Inflammatory macrophage treated with lipopolysaccharide for 1 hour (primary cell): ENCODE results near the gene PC.

ENCODE experiments used
- DNase-seq, 2 donors: peaks; one replicate each; pipeline ENCODE4 v3.0.0-alpha.2; 2020 to 2022

The PC gene

DNA sequence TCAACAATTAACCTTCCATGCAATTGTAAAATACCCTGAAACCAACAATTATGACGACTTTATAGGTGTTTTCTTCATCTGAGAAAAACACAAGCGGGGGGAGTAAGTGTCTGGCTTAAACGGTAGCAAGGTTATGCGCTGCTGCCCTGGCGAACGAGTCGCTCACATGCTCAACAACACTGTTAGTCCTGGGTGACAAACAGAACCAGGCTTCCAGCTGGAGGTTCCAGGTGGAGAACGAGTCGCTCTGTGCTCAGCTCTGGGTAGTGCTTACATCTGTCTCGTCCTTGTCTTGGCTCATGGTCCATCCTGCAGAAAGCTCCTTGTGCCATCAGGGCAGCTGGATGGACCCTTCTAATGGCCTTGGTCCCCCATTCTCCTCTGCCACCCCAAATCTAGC lies 48.2 kb downstream of the PC start:
- no peak for DNase-seq

DNA sequence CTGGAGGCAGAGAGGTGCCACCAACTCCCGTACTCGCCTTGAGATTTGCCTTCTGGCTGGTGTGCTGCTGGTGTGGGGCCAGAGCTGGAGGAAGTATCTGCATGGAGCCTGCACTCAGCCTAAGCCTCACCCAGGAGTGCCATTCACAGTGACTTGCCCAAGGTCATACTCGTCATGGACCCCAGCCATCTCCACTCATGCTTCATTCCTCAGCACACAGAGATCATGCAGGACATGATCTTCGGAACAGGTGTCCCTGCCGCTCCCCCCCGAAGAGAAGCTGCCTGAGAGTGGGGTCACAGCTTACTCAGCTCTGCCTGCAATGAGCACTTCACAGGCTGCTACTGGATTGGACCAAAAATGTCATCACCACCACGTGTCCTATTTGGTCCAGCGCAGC lies 49.0 kb downstream of the PC start:
- DNase-seq: no peak

DNA sequence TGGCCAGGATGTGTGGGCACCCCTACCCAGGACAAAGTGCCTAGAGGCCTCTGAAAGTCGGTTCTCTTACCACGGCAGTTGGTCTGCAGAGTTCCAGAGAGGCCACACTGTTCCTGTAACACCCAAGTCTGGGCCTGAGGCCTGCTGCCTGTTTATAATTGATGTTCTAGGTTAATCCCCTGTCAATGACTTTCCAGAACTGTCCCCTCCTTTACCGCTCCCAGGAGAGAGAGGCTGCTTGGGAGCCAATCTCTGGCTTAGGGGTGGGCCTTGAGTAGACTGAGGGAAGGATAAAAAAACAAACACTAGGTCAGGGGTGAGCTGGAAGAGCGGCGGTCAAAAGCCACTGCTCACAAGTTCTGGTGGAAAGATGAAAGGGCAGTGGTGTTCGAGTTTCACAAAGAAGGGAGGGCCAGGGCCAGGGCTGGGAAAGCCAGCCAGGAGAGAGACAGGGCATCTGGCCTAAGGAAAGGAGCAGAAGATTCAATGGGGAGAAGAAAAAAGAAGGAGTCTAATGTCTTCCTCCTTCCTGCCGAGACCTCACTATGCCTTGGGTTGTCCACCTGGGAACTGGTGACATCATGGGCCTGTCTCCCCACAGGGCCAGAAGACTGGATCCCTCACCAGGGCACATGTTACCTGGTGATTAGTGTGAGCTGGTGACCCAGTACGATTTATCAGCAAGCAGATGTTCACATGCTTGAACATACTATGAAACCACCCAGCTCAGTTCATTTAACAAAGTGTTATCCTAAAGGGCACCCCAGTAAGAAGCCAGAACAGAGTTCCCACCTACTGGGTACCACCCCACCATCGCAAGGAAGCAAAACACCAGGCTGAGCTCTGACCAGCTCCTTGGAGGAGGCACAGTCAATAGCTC lies 50.2 kb downstream of the PC start:
- DNase-seq: no peak

DNA sequence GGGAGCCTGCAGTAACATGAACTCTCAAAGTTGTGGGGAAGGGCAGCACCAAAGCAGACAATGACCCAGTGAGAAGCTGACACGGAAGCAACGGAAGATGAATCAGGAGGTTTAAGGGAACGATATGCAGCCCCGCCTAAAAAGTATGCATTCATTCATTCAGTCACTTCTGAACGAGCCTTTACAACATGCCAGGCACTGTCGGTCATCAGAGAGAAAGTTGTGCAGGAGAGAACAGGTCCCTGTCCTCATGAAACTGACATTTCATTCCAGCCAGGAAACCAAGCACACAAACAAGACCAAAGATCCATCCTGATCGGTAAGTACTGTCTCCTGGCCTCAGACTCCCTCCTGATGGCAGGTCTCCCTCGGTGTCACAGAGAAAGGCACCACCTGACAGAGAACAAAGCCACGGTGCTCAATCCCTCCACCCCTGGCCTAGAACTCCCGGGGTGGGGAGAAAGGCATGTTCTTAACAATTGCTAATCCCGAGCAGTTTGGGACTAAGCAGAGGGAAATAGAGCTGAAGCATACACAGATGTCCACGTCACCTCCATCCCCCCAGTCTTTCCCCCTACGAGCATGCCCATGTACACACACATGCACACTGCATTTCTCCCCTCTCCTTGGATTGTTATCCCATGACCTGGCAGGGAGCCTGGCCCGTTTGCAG lies 52.0 kb downstream of the PC start:
- DNase-seq: peak in 1 of 2 donors; percentile 22

DNA sequence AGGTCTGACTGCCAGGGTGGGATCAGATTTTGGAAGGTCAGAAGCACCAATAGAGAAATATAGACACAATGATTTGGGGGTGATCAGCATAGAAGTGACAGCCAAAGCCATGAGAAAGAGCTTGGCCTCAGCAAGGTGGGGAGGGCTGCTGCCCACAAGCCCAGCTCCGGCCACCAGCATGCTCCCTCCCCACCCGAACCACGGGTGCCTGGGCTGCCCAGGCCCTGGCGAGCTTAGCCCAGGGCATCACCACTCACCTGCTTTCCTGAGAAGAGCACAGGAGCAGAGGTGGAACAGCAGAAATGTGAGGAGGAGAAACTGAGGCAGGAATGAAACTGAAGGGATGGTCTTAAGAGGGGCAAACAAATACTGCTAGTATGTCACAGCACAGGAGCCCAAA lies 52.6 kb downstream of the PC start:
- no peak for DNase-seq

DNA sequence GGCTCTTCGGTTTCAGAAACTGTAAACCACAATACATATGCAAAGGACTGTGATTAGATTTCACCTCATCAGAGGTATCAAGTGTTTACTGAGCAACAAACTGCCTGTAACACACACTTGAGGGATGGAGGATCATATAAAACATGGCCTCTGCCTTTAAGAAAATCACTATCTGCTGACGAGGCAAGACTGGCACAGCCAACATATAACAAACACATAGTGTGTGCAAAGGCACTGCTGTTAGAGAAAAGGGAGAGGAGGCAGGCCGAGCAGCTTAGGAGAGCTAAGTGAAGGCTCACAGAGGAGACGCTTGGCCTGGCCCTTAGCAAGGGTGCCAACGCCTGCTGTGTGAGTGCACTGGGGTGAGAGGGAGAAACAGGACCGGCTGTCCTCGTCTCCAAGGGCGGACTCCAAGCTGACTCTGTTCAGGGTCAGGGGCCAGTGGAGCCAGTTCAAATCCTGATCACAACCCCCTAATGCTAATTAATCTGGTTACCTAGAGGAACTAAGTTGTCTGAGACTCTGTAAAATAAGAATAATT lies 53.1 kb downstream of the PC start:
- DNase-seq: no peak

DNA sequence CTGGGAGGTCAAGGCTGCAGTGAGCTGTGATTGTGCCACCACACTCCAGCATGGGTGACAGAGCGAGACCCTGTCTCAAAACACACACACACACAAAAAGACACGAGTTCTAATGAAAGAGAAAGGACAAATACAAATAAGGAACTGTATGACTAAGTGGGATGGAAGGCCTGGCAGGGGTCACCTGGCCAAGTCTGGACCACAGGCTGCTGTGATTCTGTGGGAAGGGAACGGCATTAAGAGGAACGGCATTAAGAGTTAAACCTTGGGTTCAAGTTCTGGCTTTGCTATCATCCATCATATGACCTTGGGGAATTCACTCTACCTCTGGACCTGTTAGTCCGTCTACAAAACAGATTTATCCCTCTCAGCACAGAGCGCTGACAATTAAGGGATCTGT lies 53.6 kb downstream of the PC start:
- no peak for DNase-seq

DNA sequence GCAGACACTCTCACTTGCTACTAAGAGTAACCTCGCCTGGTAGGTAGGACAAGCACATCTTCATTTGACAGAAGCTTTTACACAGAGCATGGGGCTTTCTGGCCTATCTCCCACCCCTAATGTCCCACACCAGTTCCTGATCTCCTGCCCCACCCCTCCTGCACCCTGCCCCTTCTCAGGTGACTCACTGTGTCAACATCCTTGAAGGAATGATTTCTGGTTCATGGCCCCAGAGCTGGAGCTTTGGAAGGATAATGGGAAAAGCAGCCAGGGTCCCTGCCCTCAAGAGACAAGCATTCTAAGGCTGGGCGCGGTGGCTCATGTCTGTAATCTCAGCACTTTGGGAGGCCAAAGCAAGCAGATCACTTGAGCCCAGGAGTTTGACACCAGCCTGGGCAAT lies 54.1 kb downstream of the PC start:
- DNase-seq: no peak

DNA sequence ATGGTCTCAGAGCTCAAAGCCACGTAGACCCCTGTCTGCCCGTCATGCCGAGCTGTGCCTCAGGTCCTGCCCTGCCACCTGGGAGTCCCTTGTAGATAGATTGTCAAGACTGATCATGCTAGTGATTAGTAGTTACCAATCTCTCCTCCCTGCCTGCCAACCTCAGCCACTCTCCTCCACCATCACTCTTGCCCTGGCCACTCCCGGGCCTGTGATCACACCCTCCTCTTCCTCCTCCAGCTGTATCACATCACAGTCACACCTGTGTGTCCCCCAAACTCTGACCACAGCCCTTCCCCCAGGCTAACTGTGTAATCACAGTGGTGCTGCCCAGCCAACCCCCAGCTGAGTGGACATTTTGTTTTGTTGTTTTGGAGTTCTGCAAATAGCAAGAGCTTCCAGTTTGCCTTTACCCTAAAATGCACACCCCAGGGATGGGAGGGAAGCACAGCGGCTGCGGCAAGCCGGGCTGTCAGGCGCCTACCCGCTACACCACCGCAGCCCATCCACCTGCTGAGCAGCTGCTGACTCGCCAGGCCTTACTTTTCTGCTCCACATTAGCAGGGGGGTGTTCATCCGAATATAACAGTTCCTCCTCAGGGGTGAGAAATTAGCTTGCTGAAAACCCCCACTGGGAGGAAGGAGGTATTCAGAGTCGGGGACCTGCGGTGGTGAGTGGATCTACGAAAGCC lies 55.6 kb downstream of the PC start:
- DNase-seq: no peak

DNA sequence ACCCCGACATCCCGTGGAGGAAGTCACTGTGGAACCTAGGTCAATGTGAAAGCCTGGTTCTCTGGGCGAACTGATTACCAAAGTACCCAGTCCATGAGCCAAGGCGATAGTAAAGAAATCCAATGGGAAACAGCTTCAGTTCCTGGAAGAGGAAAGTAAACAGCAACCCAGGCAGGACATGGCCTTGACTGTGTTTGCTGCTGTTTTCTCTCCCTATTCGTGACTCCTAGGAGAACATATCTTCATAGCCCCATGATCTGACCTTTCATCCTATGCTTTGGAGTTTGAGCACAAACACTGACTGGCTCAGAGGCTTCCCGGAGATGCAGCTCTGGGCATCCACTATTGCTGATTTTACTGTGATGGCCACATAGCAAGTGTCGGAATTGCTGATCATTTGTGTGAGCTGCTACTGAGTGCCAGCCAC lies 56.2 kb downstream of the PC start:
- no peak for DNase-seq

DNA sequence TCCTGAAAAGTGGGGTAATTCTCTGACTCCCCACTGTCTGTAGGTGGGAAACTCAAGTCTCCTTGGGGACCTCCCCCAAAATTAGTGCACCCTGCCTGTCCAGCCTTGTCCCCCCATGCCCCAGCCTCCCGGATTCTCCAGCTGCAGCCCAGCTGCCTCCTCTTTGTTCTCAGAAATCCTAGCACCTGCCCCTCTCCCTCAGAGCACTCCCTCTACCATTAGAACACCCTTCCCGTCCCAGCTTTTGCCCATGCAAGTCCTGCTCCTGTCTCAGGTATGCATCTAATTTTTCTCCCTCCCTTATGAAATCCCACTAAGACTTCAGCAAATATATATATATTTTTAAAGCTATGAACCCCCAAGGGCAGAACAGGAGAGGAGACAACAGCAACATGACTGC lies 64.0 kb downstream of the PC start:
- DNase-seq: no peak

DNA sequence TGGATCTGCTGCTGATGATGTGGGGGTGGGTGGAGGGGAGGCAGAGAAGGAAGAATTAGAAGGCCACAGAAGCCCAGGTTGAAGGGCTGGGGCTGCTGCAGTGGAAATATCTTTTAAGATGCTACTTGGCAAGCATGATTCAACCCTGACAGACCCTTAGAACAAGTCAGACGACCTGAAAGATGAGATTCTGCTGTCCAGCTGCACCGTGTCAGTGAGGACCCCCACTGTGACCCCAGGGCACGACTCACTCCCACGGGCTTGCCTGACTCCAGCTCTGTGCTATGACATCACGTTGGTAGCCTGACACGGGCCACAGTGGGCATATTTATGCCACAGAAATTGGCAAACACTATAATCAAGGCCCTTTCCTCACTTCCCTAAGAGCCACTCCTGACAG lies 65.3 kb downstream of the PC start:
- DNase-seq: peak in 1 of 2 donors; percentile 31

DNA sequence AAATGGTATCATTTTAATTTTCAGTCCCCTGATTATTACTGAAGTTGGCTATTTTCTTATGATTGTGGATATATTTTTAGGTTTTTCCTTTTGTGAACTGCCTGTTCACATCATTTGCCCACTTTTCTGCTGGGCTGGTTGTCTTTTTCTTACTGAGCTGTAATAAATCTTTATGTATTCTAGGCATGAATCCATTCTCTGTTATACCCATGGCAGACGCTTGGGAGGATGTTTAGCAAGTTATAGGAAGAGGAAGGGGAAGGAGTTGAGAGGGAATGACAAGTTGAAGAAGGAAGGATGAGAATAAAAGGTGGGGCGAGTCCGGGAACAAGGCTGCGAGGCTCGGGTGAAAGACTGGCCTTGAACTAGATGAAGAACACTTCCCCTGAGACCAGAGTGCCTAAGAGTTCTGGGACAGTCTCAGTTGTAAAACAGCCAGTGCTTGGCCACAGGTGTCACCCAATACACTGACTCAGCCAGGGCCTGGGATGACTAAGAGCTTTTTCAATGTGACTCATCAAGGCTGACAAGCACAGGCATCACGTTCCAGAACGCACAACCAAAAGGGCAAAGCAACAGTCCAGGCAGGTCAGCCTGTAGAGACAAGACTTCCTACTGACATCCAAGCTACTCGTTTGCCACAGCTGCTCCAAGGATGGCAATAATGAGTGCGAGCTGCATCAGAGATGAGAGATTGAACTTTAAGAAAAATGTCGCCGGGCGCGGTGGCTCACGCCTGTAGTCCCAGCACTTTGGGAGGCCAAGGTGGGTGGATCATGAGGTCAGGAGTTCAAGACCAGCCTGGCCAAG lies 66.1 kb downstream of the PC start:
- peak in 1 of 2 donors; percentile 33 for DNase-seq

DNA sequence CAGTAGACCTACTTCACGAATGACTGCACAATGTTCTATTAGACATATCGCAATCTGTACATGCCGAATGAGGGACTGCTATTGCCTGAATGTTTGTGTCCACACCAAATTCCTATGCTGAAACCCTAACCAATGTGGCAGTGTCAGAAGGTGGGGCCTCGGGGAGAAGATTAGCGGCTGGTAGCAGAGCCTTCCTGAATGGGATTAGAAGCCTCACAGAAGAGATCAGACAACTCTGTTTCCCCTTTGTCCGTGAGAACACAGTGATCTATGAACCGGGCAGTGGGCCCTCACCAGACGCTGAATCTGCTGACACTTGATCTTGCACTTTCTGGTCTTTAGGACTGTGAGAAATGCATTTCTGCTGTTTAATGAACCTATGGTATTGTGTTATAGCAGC lies 68.2 kb downstream of the PC start:
- no peak for DNase-seq

DNA sequence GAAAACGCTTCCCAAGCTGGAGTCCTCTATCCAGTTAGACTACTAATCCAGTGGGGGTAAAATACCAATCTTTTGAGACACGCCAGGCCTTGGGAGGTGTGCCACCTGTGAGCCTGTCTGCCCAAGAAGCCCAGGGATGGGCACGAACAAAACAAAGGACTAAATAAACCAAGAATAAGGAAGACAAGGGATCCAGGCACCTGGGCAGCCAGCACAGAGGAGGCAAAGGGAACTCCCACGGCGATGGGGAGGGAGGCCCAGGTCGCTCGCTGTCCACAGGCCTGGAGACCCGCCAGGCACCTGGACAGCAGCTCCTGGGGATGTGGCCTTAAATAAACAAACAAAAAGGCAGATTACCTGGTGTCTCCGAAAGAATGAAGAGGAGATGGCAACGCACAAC lies 69.9 kb downstream of the PC start:
- no peak for DNase-seq

DNA sequence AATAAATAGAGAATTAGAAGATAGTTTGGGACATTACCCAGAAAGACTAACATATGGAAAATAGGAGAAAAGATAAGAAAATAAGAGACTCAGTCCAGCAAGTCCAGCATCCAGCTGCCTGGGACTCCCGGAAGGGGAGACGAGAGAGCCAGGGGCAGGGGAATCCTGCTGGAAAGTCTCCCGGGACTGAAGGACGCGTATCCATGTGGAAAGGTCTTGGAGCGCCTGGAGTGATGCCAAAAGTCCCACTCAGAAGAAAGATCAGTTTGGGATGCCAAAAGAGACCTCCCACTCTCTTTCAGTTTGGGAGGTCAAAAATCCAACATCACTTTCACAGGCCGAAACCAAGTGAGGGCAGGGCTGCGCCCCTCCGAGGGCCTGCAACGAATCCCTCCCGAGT lies 70.7 kb downstream of the PC start:
- no peak for DNase-seq

DNA sequence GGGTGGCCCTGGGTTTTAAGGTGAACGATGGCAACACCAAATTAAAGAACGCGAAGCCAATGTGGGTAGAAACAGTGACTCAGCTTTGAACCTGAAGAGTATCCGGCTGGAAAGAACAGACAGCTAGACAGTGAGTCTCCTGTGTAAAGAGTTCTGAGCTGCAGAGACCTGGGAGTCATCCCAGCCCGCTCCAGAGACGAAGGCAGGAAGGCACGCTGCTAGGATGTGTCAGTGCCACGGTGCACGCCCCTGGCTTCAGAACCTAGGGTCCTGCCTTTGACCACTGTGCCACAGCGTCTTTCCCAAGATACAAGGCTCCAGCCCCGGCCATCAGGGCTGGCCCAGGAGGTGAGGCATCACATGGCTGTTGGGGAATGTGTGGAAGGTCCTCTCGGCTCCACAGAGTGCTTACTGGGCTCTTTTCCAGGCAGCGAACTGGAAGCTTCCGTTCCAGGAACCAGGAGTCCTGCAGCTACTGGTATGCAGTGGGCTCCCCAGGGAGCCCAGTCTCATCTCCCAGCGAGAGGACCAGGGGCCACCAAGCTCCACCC lies 71.4 kb downstream of the PC start:
- DNase-seq: no peak

DNA sequence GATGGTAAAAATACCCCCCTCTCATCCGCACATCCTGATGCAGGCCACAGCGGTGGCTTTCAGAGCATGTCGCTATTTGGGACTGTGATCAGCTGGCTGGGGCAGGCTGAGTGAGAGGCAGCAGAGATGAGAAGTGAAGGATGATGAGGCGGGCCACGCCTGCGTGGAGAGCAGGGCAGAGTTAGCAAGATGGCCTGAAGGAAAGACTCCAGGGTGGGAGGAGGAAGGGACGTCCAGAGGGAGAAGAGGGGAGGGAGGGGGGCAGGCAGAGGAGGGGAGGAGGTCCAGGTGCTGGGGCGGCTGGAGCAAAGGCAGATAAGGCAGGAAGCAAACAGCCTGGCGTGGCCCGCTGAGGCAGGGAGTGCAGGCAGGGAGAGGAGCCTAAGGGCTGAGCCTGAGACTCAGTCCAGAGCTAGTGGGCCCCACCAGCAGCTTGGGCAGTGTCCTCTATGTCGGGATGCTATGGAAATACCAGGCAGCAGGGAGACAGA lies 72.2 kb downstream of the PC start:
- no peak for DNase-seq

DNA sequence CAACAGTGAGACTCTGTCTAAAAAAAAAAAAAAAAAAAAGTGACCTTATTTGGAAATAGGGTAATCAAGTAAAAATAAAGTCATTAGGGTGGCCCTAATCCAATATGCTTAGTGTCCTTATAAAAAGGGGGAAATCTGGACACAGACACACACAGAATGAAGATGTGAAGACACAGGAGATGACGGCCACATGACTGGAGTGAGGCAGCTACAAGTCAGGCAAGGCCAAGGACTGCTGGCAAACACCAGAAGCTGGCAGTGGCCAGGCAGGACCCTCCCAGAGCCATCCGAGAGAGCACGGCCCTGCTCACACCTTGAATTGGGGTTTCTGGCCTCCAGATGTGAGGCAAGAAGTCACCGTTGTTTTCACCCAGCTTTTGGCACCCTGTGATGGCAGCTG lies 72.7 kb downstream of the PC start:
- DNase-seq: no peak

DNA sequence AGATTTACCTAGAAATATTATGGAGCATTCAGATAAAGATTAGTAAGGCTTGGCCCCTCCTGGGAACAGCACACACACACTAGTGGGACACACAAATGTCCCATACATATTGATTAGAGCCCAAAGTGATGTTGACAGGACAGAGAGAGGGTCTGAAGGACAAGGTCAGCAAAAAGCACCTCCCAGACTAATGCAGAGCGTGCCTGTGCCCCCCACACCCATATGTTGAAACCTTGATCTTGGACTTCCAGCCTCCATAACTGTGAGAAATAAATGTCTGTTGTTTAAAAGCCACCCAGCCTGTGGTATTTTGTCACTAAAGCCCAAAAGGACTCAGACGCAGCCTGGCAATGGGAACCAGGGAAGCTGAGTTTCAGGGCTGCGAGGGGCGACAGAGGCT lies 73.7 kb downstream of the PC start:
- DNase-seq: no peak

DNA sequence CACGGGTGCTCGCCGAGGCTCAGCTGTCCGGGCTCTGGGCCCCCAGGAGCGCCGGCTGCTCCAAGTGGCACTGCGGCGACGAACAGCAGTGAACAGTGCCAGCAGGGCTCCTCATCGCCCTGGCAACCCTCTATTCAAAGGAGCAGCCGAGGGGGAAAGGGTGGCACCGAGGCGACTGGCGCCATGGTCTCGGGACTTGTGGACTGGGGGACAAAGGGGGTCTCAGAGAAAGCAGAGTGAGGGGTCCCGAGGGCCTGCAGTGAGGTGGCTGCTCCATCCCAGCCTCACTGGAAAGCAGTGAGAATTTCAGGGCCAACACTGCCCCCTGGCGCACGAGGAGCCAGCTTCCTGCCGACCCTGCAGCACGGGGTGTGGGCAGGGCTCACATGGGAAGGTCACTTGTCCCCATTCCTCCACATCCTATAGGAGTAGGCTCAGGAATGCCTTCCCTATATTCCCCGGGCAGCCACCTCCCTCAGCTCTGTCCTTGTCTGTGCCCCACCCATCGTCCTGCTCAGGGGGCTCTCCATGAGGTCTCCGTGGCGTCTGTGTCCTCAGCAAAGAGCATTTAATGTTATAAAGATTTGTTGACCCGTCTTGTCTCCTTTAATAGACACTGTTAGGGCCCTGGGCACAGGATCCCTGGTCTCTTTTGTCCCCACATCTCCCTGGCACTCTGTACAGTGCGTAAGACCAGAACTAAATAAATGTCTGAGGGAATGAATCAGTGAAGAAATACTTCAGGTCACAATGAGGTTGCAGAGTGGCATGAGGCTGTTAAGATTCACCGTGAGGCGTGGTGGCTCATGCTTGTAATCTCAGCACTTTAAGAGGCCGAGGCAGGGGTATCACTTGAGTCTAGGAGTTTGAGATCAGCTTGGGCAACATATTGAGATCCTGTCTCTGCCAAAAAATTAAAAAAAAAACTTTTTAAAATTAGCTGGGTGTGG lies 74.9 kb downstream of the PC start:
- peak; percentile 35 to 76 for DNase-seq
